Stomach (tissue), 4 donors: ENCODE measurements around the gene ANKRD39.

Experiments
- EP300 ChIP-seq: sonication (generic); formaldehyde crosslinking; IDR thresholded peaks from one replicate; pipeline ENCODE4 v1.6.1; 2017; ENCODE audit warnings: antibody characterized with exemption
- POLR2AphosphoS5 ChIP-seq, 3 donors: sonication (generic); formaldehyde crosslinking; IDR thresholded peaks; one replicate each; pipeline ENCODE4 v1.6.1; 2016; ENCODE audit warnings: antibody characterized with exemption in 3 of 3
- TF ChIP-seq, protein P1 (sequence below), 7 experiments: fragments of 450-650 bp in 4 of 7; fragments of 200-600 bp in 3 of 7; sonication (generic) in 3 of 7; IDR thresholded peaks; one replicate each; pipeline ENCODE4 v1.5.1; 2016 to 2019; ENCODE audit warnings: antibody characterized with exemption in 7 of 7, control low read depth in 2 of 7, mild to moderate bottlenecking in 1 of 7

DNA sequence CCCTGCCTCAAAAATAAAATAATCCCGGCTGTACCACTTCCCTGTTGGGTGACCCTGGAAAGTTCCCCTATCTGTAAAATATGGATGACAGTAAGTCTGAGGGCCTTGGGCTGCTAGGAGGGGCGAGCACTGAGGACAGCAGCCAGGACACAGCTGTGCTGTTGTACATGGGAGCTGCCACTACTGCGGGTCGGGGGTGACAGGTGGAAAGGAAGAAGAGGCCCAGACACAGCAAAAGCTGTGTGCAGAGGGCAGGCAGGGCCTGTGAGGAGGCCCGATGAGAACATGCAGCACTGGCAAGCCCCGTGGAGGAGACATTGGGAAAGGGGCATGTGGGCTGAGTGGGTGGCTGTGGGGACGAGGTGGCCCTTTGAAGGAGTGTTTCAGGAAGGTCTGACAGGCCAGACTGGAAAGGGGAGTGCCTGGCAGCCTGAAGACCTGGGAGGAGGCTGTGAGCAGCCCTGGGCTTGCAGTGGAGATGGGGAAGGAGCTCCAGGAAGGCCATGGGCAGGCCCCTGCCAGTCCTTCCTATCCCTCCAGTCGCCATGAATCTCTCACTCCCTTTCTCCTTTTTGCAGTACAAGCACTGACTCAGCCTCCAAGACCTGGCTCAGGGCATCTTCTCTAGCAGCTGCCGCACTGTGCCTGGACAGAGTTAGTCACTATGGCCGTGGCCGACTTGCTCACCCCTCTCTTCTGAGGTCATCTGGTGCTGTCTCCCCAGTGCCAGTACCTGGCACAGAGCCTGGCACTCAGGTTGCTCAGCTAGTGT is 41.0 kb upstream of the ANKRD39 start:
- TF ChIP-seq, protein P1, sequence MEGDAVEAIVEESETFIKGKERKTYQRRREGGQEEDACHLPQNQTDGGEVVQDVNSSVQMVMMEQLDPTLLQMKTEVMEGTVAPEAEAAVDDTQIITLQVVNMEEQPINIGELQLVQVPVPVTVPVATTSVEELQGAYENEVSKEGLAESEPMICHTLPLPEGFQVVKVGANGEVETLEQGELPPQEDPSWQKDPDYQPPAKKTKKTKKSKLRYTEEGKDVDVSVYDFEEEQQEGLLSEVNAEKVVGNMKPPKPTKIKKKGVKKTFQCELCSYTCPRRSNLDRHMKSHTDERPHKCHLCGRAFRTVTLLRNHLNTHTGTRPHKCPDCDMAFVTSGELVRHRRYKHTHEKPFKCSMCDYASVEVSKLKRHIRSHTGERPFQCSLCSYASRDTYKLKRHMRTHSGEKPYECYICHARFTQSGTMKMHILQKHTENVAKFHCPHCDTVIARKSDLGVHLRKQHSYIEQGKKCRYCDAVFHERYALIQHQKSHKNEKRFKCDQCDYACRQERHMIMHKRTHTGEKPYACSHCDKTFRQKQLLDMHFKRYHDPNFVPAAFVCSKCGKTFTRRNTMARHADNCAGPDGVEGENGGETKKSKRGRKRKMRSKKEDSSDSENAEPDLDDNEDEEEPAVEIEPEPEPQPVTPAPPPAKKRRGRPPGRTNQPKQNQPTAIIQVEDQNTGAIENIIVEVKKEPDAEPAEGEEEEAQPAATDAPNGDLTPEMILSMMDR (IDR thresholded peaks at IDR 0.05), result no peak
- TF ChIP-seq POLR2AphosphoS5 (IDR thresholded peaks at IDR 0.05) (no peak), EP300 (no peak)
